Measurements from ENCODE around the gene SUN3. TPM values are rescaled to one million over a fixed set of nuclear protein-coding genes. Genes with fewer than 3 reads are reported as not detected.

Gene SUN3
- total RNA-seq, 4 donors from 2014 or later, result not detected

DNA sequence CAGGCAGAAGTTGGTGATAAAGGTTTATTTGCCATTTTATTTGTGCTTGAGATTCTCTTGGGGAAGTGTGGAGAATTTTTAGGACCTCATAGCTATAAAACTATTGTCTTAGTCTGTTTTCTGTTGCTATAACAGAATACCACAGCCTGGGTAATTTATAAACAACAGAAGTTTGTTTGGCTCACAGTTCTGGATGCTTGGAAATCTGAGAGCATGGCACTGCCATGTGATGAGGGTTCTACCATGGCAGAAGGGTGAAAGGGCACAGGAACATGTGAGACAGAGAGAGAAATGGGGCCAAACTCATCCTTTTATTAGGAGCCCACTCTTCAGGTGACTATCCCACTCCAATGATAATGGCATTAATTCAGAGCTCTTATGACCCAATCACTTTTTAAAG is 12.3 kb downstream of the SUN3 start:
- intact Hi-C loops (cut with DNase I; ENCODE audit: low total_unique reads), result no loop called here
- no peak for DNase-seq
- Histone ChIP-seq H3K9me3 (no peaks in the 10 kb centered on the region), H3K4me3 (no peak overlapping the region), H3K27me3 (no peaks in the 10 kb centered on the region), H3K27ac (no peak overlapping the region), H3K4me1 (no peaks in the 10 kb centered on the region), H3K36me3 (no peaks in the 10 kb centered on the region)
- TF ChIP-seq POLR2A (IDR thresholded peaks at IDR 0.05), result no peak
- TF ChIP-seq, protein P1, sequence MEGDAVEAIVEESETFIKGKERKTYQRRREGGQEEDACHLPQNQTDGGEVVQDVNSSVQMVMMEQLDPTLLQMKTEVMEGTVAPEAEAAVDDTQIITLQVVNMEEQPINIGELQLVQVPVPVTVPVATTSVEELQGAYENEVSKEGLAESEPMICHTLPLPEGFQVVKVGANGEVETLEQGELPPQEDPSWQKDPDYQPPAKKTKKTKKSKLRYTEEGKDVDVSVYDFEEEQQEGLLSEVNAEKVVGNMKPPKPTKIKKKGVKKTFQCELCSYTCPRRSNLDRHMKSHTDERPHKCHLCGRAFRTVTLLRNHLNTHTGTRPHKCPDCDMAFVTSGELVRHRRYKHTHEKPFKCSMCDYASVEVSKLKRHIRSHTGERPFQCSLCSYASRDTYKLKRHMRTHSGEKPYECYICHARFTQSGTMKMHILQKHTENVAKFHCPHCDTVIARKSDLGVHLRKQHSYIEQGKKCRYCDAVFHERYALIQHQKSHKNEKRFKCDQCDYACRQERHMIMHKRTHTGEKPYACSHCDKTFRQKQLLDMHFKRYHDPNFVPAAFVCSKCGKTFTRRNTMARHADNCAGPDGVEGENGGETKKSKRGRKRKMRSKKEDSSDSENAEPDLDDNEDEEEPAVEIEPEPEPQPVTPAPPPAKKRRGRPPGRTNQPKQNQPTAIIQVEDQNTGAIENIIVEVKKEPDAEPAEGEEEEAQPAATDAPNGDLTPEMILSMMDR (IDR thresholded peaks at IDR 0.05), result no peak

DNA sequence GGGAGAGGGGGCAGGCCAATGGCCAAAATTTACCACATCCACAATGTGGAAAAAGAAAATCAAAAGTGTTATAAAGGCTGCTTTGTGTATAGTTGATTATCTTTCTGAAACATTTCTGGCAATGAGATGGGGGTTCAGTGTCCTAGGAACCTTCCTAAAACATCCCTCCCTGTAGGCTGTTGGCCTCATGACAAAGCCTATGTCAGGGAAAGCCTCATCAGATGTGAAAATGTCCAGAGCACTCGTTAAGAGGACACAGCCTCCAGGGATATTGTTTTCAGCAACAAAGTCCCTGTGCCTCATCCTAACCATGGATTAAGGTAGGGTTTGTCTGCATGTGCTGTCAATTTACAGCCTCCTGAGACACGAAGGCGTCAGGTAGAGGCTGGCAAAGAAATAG is 17.0 kb downstream of the SUN3 start:
- no peaks in the 10 kb centered on the region for H3K27me3 ChIP-seq
- H3K4me1 ChIP-seq, result no peaks in the 10 kb centered on the region
- H3K4me3 ChIP-seq, result no peak overlapping the region
- H3K27ac ChIP-seq, result no peak overlapping the region
- no peak for TF ChIP-seq POLR2A (IDR thresholded peaks at IDR 0.05)
- TF ChIP-seq, protein P1 (IDR thresholded peaks at IDR 0.05), result no peak
- intact Hi-C loops (cut with DNase I; ENCODE audit: low total_unique reads), result no loop called here
- no peaks in the 10 kb centered on the region for H3K9me3 ChIP-seq
- DNase-seq, result no peak
- H3K36me3 ChIP-seq, result no peaks in the 10 kb centered on the region

DNA sequence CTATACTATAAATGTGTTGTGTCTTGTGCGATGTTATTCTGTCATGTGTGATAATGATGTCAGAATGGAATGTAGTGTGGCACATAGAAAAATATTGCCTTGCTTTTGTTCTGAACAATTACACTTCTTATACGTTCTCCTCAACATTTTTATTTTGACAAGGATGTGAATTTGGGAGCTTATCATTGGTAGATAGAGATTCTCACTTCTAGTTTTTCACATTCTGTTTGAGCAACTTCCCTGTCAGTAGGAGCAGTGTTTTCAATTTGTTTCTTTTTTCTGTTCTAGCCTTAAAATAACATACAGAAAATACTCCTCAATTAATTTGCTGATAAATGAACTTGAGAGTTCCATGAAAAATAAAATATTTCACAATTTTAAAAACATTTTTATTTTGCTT is 17.6 kb downstream of the SUN3 start:
- Histone ChIP-seq H3K4me1 (no peaks in the 10 kb centered on the region), H3K9me3 (no peaks in the 10 kb centered on the region), H3K27ac (no peak overlapping the region), H3K36me3 (no peaks in the 10 kb centered on the region), H3K4me3 (no peak overlapping the region), H3K27me3 (no peaks in the 10 kb centered on the region)
- no peak for DNase-seq
- TF ChIP-seq POLR2A (IDR thresholded peaks at IDR 0.05), result no peak
- TF ChIP-seq, protein P1 (IDR thresholded peaks at IDR 0.05), result no peak
- intact Hi-C loops (cut with DNase I; ENCODE audit: low total_unique reads), result no loop called here

DNA sequence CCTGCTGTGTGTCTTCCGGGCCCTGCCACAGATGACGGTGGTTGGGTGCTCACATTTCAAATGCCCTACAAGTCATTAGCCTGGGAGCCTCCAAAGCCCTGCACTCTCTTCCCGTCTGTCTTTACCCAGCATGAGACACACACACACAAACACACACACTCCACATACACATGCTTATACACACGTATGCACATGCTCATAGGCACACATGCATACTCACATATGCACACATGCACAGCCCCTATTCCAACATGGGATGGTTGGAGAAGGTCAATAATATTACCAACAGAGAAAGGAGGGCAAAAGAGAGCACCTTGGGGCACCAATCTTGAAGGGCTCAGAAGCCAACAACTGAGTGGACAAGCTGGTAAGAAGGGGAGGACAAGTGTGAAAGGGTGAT is 19.0 kb downstream of the SUN3 start:
- Histone ChIP-seq H3K27ac (no peak overlapping the region), H3K27me3 (no peaks in the 10 kb centered on the region), H3K9me3 (no peaks in the 10 kb centered on the region), H3K4me1 (no peaks in the 10 kb centered on the region), H3K4me3 (no peak overlapping the region), H3K36me3 (no peaks in the 10 kb centered on the region)
- TF ChIP-seq POLR2A (IDR thresholded peaks at IDR 0.05), result no peak
- TF ChIP-seq, protein P1 (IDR thresholded peaks at IDR 0.05), result no peak
- DNase-seq, result no peak
- intact Hi-C loops (cut with DNase I; ENCODE audit: low total_unique reads), result no loop called here

DNA sequence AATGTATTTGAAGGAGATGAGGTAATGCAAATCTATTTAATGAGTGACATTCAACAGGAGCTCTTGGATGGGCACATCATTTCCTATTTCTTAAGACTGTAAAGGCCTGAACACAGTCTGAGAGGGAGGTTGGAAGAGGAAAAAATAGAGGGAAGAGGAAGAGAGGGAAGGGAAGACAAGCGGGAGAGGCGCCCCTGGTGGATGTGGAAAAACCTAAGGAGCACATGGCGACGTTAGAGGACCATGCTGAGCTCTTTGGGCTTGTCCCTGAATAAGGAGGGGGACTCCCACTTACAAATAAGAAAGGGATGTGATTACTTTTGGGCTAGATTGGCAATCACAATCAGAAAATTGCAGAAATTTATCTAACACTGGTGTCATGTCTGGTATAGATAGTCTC is 19.6 kb downstream of the SUN3 start:
- no peaks in the 10 kb centered on the region for H3K9me3 ChIP-seq
- intact Hi-C loops (cut with DNase I; ENCODE audit: low total_unique reads), result no loop called here

More for the DNA sequence above, 19.6 kb downstream of the SUN3 start:
- no peaks in the 10 kb centered on the region for H3K36me3 ChIP-seq
- no peak overlapping the region for H3K4me3 ChIP-seq
- no peaks in the 10 kb centered on the region for H3K4me1 ChIP-seq
- no peak overlapping the region for H3K27ac ChIP-seq
- no peak for TF ChIP-seq POLR2A (IDR thresholded peaks at IDR 0.05)
- TF ChIP-seq, protein P1 (IDR thresholded peaks at IDR 0.05), result no peak
- DNase-seq, result no peak
- H3K27me3 ChIP-seq, result no peaks in the 10 kb centered on the region

All from uterus (tissue), 4 donors.